ENCODE measurements around the gene PXYLP1.

DNA sequence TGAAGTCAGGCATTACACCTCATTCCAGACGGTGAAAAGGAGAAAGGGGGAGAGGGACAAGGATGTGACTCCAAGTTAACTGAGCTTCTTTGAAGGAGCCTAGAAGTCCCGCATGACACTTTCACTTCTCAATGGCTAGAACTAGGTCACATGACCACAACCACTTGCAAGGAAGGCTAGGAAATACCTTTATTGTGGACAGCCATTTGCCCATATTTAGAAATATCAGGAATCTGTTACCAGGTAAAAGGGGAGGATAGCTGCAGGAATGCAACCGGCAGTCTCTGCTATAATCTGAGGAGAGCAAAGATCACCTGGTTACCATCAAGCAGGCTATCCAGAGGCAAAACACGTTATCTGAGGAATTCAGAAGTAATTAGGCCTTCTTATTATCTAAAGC is 28.9 kb upstream of the PXYLP1 start:
- TF ChIP-seq, protein P1, sequence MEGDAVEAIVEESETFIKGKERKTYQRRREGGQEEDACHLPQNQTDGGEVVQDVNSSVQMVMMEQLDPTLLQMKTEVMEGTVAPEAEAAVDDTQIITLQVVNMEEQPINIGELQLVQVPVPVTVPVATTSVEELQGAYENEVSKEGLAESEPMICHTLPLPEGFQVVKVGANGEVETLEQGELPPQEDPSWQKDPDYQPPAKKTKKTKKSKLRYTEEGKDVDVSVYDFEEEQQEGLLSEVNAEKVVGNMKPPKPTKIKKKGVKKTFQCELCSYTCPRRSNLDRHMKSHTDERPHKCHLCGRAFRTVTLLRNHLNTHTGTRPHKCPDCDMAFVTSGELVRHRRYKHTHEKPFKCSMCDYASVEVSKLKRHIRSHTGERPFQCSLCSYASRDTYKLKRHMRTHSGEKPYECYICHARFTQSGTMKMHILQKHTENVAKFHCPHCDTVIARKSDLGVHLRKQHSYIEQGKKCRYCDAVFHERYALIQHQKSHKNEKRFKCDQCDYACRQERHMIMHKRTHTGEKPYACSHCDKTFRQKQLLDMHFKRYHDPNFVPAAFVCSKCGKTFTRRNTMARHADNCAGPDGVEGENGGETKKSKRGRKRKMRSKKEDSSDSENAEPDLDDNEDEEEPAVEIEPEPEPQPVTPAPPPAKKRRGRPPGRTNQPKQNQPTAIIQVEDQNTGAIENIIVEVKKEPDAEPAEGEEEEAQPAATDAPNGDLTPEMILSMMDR (conservative IDR thresholded peaks at IDR 0.05): no peak
- no peak for TF ChIP-seq EZH2 (IDR thresholded peaks at IDR 0.05; ENCODE audit: low read depth)
